Measurements from ENCODE around the gene SPOPL. TPM values are rescaled to one million over a fixed set of nuclear protein-coding genes. Genes with fewer than 3 reads are reported as not detected.

The SPOPL gene
- total RNA-seq, 4 donors from 2014 or later = 30.5 to 49.0 (median 43.6) TPM

GRCh38 chr2:138601458-138602165, 100.0 kb downstream of the SPOPL start:
- TF ChIP-seq EP300 (IDR thresholded peaks at IDR 0.05) (no peak), POLR2A (IDR thresholded peaks at IDR 0.05; ENCODE audit: low read depth) (no peak), POLR2AphosphoS5 (IDR thresholded peaks at IDR 0.05) (no peak)
- TF ChIP-seq, protein P1, sequence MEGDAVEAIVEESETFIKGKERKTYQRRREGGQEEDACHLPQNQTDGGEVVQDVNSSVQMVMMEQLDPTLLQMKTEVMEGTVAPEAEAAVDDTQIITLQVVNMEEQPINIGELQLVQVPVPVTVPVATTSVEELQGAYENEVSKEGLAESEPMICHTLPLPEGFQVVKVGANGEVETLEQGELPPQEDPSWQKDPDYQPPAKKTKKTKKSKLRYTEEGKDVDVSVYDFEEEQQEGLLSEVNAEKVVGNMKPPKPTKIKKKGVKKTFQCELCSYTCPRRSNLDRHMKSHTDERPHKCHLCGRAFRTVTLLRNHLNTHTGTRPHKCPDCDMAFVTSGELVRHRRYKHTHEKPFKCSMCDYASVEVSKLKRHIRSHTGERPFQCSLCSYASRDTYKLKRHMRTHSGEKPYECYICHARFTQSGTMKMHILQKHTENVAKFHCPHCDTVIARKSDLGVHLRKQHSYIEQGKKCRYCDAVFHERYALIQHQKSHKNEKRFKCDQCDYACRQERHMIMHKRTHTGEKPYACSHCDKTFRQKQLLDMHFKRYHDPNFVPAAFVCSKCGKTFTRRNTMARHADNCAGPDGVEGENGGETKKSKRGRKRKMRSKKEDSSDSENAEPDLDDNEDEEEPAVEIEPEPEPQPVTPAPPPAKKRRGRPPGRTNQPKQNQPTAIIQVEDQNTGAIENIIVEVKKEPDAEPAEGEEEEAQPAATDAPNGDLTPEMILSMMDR (IDR thresholded peaks at IDR 0.05) = no peak
- DNase-seq (ENCODE audit: extremely low spot score) = no peak
- Histone ChIP-seq H3K4me1 (no peaks in the 10 kb centered on the region), H3K27me3 (no peaks in the 10 kb centered on the region), H3K9me3 (no peaks in the 10 kb centered on the region), H3K27ac (replicated peaks in 1 of 4) (no peak overlapping the region), H3K4me3 (no peak overlapping the region), H3K36me3 (peaks cover 0 to under 1% (median 0%) of the 10 kb centered on the region in 4 donors)
- 67% methylated on average over 1 of the region's 2 CpGs for WGBS
- intact Hi-C loops (cut with DNase I) = no loop called here

GRCh38 chr2:138602166-138602460, 100.5 kb downstream of the SPOPL start:
- TF ChIP-seq EP300 (IDR thresholded peaks at IDR 0.05) = no peak
- no peak for TF ChIP-seq POLR2A (IDR thresholded peaks at IDR 0.05; ENCODE audit: low read depth)
- TF ChIP-seq POLR2AphosphoS5 (IDR thresholded peaks at IDR 0.05) = no peak
- TF ChIP-seq, protein P1 (IDR thresholded peaks at IDR 0.05) = no peak
- no peaks in the 10 kb centered on the region for H3K9me3 ChIP-seq
- DNase-seq (ENCODE audit: extremely low spot score) = no peak
- no peaks in the 10 kb centered on the region for H3K27me3 ChIP-seq
- 100% methylated on average over 1 of the region's 1 CpG for WGBS
- no peaks in the 10 kb centered on the region for H3K4me1 ChIP-seq
- no peak overlapping the region for H3K4me3 ChIP-seq
- intact Hi-C loops (cut with DNase I) = no loop called here
- H3K27ac ChIP-seq (replicated peaks in 1 of 4) = no peak overlapping the region
- H3K36me3 ChIP-seq = no peaks in the 10 kb centered on the region

DNA sequence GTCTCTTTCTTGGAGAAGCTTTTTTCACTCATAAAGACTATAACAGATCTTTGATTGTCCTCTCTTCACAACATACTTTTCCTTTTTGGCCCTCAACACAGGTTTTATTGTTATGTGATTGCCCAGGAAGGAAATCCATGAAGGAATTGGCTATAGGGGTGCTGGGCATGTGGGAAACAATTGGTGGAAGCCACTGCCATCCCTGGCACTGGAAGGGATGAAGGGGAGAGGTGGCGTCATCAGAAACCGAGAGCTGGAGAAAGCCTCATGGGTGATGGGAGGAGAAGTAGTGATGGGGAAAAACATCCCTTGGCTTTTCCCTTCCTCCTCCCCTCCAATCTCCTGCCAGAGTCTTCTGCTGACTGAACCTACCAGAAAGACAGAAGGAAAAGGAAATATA, 106.2 kb downstream of the SPOPL start:
- Histone ChIP-seq H3K36me3 (no peaks in the 10 kb centered on the region), H3K9me3 (no peaks in the 10 kb centered on the region), H3K27ac (replicated peaks in 1 of 4) (no peak overlapping the region), H3K4me1 (no peaks in the 10 kb centered on the region), H3K27me3 (no peaks in the 10 kb centered on the region), H3K4me3 (no peak overlapping the region)
- intact Hi-C loops (cut with DNase I) = no loop called here
- WGBS = 90% methylated on average over 2 of the region's 2 CpGs
- no peak for DNase-seq (ENCODE audit: extremely low spot score)
- TF ChIP-seq EP300 (IDR thresholded peaks at IDR 0.05) (no peak), POLR2A (IDR thresholded peaks at IDR 0.05; ENCODE audit: low read depth) (no peak), POLR2AphosphoS5 (IDR thresholded peaks at IDR 0.05) (no peak)
- TF ChIP-seq, protein P1 (IDR thresholded peaks at IDR 0.05) = no peak

GRCh38 chr2:138609446-138609845, 107.9 kb downstream of the SPOPL start:
- Histone ChIP-seq H3K4me3 (no peak overlapping the region), H3K27me3 (no peaks in the 10 kb centered on the region), H3K9me3 (no peaks in the 10 kb centered on the region), H3K27ac (replicated peaks in 1 of 4) (no peak overlapping the region), H3K4me1 (no peaks in the 10 kb centered on the region), H3K36me3 (no peaks in the 10 kb centered on the region)
- WGBS = 90% methylated on average over 4 of the region's 4 CpGs
- DNase-seq (ENCODE audit: extremely low spot score) = no peak
- intact Hi-C loops (cut with DNase I) = no loop called here
- TF ChIP-seq POLR2A (IDR thresholded peaks at IDR 0.05; ENCODE audit: low read depth) = no peak

GRCh38 chr2:138610201-138610953, 108.8 kb downstream of the SPOPL start:
- 92% methylated on average over 4 of the region's 4 CpGs for WGBS
- Histone ChIP-seq H3K36me3 (no peaks in the 10 kb centered on the region), H3K4me1 (no peaks in the 10 kb centered on the region), H3K9me3 (no peaks in the 10 kb centered on the region), H3K27ac (replicated peaks in 1 of 4) (no peak overlapping the region), H3K27me3 (no peaks in the 10 kb centered on the region), H3K4me3 (no peak overlapping the region)
- no peak for DNase-seq (ENCODE audit: extremely low spot score)
- intact Hi-C loops (cut with DNase I) = no loop called here
- no peak for TF ChIP-seq POLR2A (IDR thresholded peaks at IDR 0.05; ENCODE audit: low read depth)
- TF ChIP-seq EP300 (IDR thresholded peaks at IDR 0.05) = no peak
- no peak for TF ChIP-seq POLR2AphosphoS5 (IDR thresholded peaks at IDR 0.05)
- TF ChIP-seq, protein P1 (IDR thresholded peaks at IDR 0.05) = no peak
